T-helper 2 cell treated with Interferon-gamma antibody and Interleukin-4, amounts not matched to agents 100 ng/mL and 5 ng/mL, for 36 hours (primary cell): ENCODE measurements around the gene ACTL7A. TPM values are rescaled to one million over a fixed set of nuclear protein-coding genes. Genes with fewer than 3 reads are reported as not detected.
"Not testable (repeated sequence)": the region's sequence is repeated elsewhere in the genome, so short reads cannot be mapped to it uniquely, and the experiment has no call there.

Experiments used
- intact Hi-C: fragments of 100-400 bp; cut with micrococcal nuclease; formaldehyde crosslinking; loops from one replicate; pipeline ENCODE4 v1.15.1; 2023
- total RNA-seq: library from RNA; stranded (reverse); gene quantifications from 2 replicates; pipeline ENCODE4 v1.2.3, GENCODE V29; 2022

ACTL7A gene
- total RNA-seq: not detected in 2 replicates

GRCh38 chr9:108861997-108862396 lies at the start of gene ACTL7A:
TSS of gene ACTL7A (plus strand) at chr9:108862266. CDS start at chr9:108862323, 57 bp downstream.
- intact Hi-C loops: no loop called here

GRCh38 chr9:108812396-108813025 lies 49.6 kb upstream of the ACTL7A start:
- intact Hi-C loops: no loop called here

- intact Hi-C loops: no loop called here
These were observed 48.0 kb upstream of the ACTL7A start for GRCh38 chr9:108813951-108814601.

GRCh38 chr9:108815156-108815555 lies 46.9 kb upstream of the ACTL7A start:
- intact Hi-C loops: no loop called here

- intact Hi-C loops: no loop called here
These were observed 46.0 kb upstream of the ACTL7A start for GRCh38 chr9:108816037-108816436.

- intact Hi-C loops: no loop called here
These were observed 38.2 kb upstream of the ACTL7A start for GRCh38 chr9:108823829-108824228.

GRCh38 chr9:108830272-108830671 lies 31.8 kb upstream of the ACTL7A start:
- intact Hi-C loops: no loop called here

- intact Hi-C loops: no loop called here
These were observed 30.4 kb upstream of the ACTL7A start for GRCh38 chr9:108831496-108832178.

- intact Hi-C loops: no loop called here
These were observed 29.9 kb upstream of the ACTL7A start for GRCh38 chr9:108832179-108832500.

- intact Hi-C loops: no loop called here
These were observed 27.0 kb upstream of the ACTL7A start for GRCh38 chr9:108834959-108835665.

- intact Hi-C loops: no loop called here
These were observed 26.2 kb upstream of the ACTL7A start for GRCh38 chr9:108835831-108836230.

GRCh38 chr9:108836319-108836718 lies 25.7 kb upstream of the ACTL7A start:
- intact Hi-C loops: no loop called here

GRCh38 chr9:108836781-108837180 lies 25.3 kb upstream of the ACTL7A start:
- intact Hi-C loops: no loop called here

- intact Hi-C loops: no loop called here
These were observed 24.5 kb upstream of the ACTL7A start for GRCh38 chr9:108837530-108837929.

- intact Hi-C loops: no loop called here
These were observed 24.0 kb upstream of the ACTL7A start for GRCh38 chr9:108838017-108838416.

GRCh38 chr9:108839561-108839960 lies 22.5 kb upstream of the ACTL7A start:
- intact Hi-C loops: not testable (repeated sequence)

GRCh38 chr9:108842610-108843295 lies 19.3 kb upstream of the ACTL7A start:
- intact Hi-C loops: no loop called here

- intact Hi-C loops: no loop called here
These were observed 17.7 kb upstream of the ACTL7A start for GRCh38 chr9:108844391-108844790.

GRCh38 chr9:108844856-108845255 lies 17.2 kb upstream of the ACTL7A start:
- intact Hi-C loops: no loop called here

- intact Hi-C loops: no loop called here
These were observed 16.6 kb upstream of the ACTL7A start for GRCh38 chr9:108845507-108845906.

GRCh38 chr9:108845947-108846346 lies 16.1 kb upstream of the ACTL7A start:
- intact Hi-C loops: no loop called here
